ENCODE measurements around the gene TMBIM1.

Gene TMBIM1

GRCh38 chr2:218244204-218244603, 48.1 kb downstream of the TMBIM1 start:
- Histone ChIP-seq H3K4me1 (ENCODE audit: insufficient read depth, low read length, severe bottlenecking) (no peaks in the 10 kb centered on the region), H3K27ac (ENCODE audit: low read depth, low read length, poor library complexity, severe bottlenecking) (no peak overlapping the region), H3K9me2 (ENCODE audit: low read depth, low read length) (no peaks in the 10 kb centered on the region), H3K4me3 (ENCODE audit: low read depth, low read length, poor library complexity, severe bottlenecking) (no peak overlapping the region), H3K9me3 (ENCODE audit: low read length) (no peaks in the 10 kb centered on the region), H3K36me3 (ENCODE audit: insufficient read depth, low read length) (peaks cover 98% of the 10 kb centered on the region), H3K4me2 (ENCODE audit: low read length) (no peak overlapping the region), H3K9ac (ENCODE audit: low read length) (no peak overlapping the region), H3F3A (ENCODE audit: insufficient read depth, low read length) (no peaks in the 10 kb centered on the region), H4K20me1 (ENCODE audit: insufficient read depth, low read length) (no peaks in the 10 kb centered on the region), H3K27me3 (ENCODE audit: insufficient read depth, low read length) (no peaks in the 10 kb centered on the region), H3K79me2 (ENCODE audit: insufficient read depth, low read length) (no peaks in the 10 kb centered on the region), H2AFZ (ENCODE audit: low read length) (no peak overlapping the region)
- TF ChIP-seq EZH2 (IDR thresholded peaks at IDR 0.05; ENCODE audit: borderline replicate concordance, low read length) (no peak), CTCF (IDR thresholded peaks at IDR 0.05; ENCODE audit: low read length) (no peak)

GRCh38 chr2:218238887-218239286, 53.4 kb downstream of the TMBIM1 start:
- Histone ChIP-seq H3K27ac (ENCODE audit: low read depth, low read length, poor library complexity, severe bottlenecking) (no peak overlapping the region), H3K36me3 (ENCODE audit: insufficient read depth, low read length) (peaks cover 97% of the 10 kb centered on the region), H3K27me3 (ENCODE audit: insufficient read depth, low read length) (no peaks in the 10 kb centered on the region), H3F3A (ENCODE audit: insufficient read depth, low read length) (no peaks in the 10 kb centered on the region), H3K79me2 (ENCODE audit: insufficient read depth, low read length) (no peaks in the 10 kb centered on the region), H3K9me3 (ENCODE audit: low read length) (no peaks in the 10 kb centered on the region), H4K20me1 (ENCODE audit: insufficient read depth, low read length) (no peaks in the 10 kb centered on the region), H3K4me1 (ENCODE audit: insufficient read depth, low read length, severe bottlenecking) (no peaks in the 10 kb centered on the region), H3K9me2 (ENCODE audit: low read depth, low read length) (no peaks in the 10 kb centered on the region), H3K4me2 (ENCODE audit: low read length) (no peak overlapping the region), H2AFZ (ENCODE audit: low read length) (no peak overlapping the region), H3K4me3 (ENCODE audit: low read depth, low read length, poor library complexity, severe bottlenecking) (no peak overlapping the region), H3K9ac (ENCODE audit: low read length) (no peak overlapping the region)
- TF ChIP-seq EZH2 (IDR thresholded peaks at IDR 0.05; ENCODE audit: borderline replicate concordance, low read length) (no peak), CTCF (IDR thresholded peaks at IDR 0.05; ENCODE audit: low read length) (no peak)

- TF ChIP-seq EZH2 (IDR thresholded peaks at IDR 0.05; ENCODE audit: borderline replicate concordance, low read length): no peak
- Histone ChIP-seq H3K4me1 (ENCODE audit: insufficient read depth, low read length, severe bottlenecking) (no peaks in the 10 kb centered on the region), H3K9me2 (ENCODE audit: low read depth, low read length) (no peaks in the 10 kb centered on the region), H4K20me1 (ENCODE audit: insufficient read depth, low read length) (no peaks in the 10 kb centered on the region), H3K4me2 (ENCODE audit: low read length) (no peak overlapping the region), H3K4me3 (ENCODE audit: low read depth, low read length, poor library complexity, severe bottlenecking) (no peak overlapping the region), H3K27me3 (ENCODE audit: insufficient read depth, low read length) (no peaks in the 10 kb centered on the region), H3K79me2 (ENCODE audit: insufficient read depth, low read length) (no peaks in the 10 kb centered on the region), H2AFZ (ENCODE audit: low read length) (no peak overlapping the region), H3F3A (ENCODE audit: insufficient read depth, low read length) (no peaks in the 10 kb centered on the region), H3K36me3 (ENCODE audit: insufficient read depth, low read length) (peaks cover 94% of the 10 kb centered on the region), H3K9me3 (ENCODE audit: low read length) (no peaks in the 10 kb centered on the region), H3K9ac (ENCODE audit: low read length) (no peak overlapping the region), H3K27ac (ENCODE audit: low read depth, low read length, poor library complexity, severe bottlenecking) (no peak overlapping the region)
These were observed 55.5 kb downstream of the TMBIM1 start for GRCh38 chr2:218236829-218237228.

- no peaks in the 10 kb centered on the region for H3K27me3 ChIP-seq (ENCODE audit: insufficient read depth, low read length)
- peaks cover 96% of the 10 kb centered on the region for H3K36me3 ChIP-seq (ENCODE audit: insufficient read depth, low read length)
- H3K9ac ChIP-seq (ENCODE audit: low read length): no peak overlapping the region
- no peaks in the 10 kb centered on the region for H3K79me2 ChIP-seq (ENCODE audit: insufficient read depth, low read length)
- no peaks in the 10 kb centered on the region for H3K9me3 ChIP-seq (ENCODE audit: low read length)
- H3K4me1 ChIP-seq (ENCODE audit: insufficient read depth, low read length, severe bottlenecking): no peaks in the 10 kb centered on the region
- no peaks in the 10 kb centered on the region for H3K9me2 ChIP-seq (ENCODE audit: low read depth, low read length)
- TF ChIP-seq CTCF (IDR thresholded peaks at IDR 0.05; ENCODE audit: low read length) (no peak), EZH2 (IDR thresholded peaks at IDR 0.05; ENCODE audit: borderline replicate concordance, low read length) (no peak)
- no peaks in the 10 kb centered on the region for H4K20me1 ChIP-seq (ENCODE audit: insufficient read depth, low read length)
- no peak overlapping the region for H2AFZ ChIP-seq (ENCODE audit: low read length)
- no peak overlapping the region for H3K4me3 ChIP-seq (ENCODE audit: low read depth, low read length, poor library complexity, severe bottlenecking)
- no peak overlapping the region for H3K4me2 ChIP-seq (ENCODE audit: low read length)
- H3K27ac ChIP-seq (ENCODE audit: low read depth, low read length, poor library complexity, severe bottlenecking): no peak overlapping the region
- no peaks in the 10 kb centered on the region for H3F3A ChIP-seq (ENCODE audit: insufficient read depth, low read length)
These were observed 57.3 kb downstream of the TMBIM1 start for GRCh38 chr2:218235017-218235416.
